K562 (cell line): ENCODE data around the gene HCN3. TPM values are rescaled to one million over a fixed set of nuclear protein-coding genes. Genes with fewer than 3 reads are reported as not detected.

Source experiments
- BMI1 ChIP-seq: fragments of 150-350 bp; IDR thresholded peaks from 2 replicates; pipeline ENCODE4 v1.6.1; 2014; ENCODE audit warnings: low read length
- CHD4 ChIP-seq: fragments of 200-600 bp; sonication (generic); IDR thresholded peaks from 3 replicates; pipeline ENCODE4 v1.6.1; 2012; ENCODE audit warnings: low read depth, mild to moderate bottlenecking, mixed read lengths, low read length, inconsistent platforms; ENCODE audit not compliant: insufficient read depth, insufficient replicate concordance, poor library complexity, severe bottlenecking
- ELF2 ChIP-seq: fragments of 250-450 bp; sonication (Bioruptor Pico); IDR thresholded peaks from 2 replicates; pipeline ENCODE4 v1.5.0; 2021; ENCODE audit warnings: mild to moderate bottlenecking
- FOS ChIP-seq: IDR thresholded peaks from 3 replicates; pipeline ENCODE4 v1.6.1; 2011; ENCODE audit not compliant: insufficient read length; ENCODE audit errors: extremely low read depth
- HDAC2 ChIP-seq: fragments of 450-650 bp; IDR thresholded peaks from 2 replicates; pipeline ENCODE4 v1.6.1; 2016; ENCODE audit warnings: mild to moderate bottlenecking
- KAT2B ChIP-seq: IDR thresholded peaks from one replicate; pipeline ENCODE4 v1.6.1; 2012; ENCODE audit warnings: low read depth, mild to moderate bottlenecking, control low read depth, inconsistent platforms, low read length, moderate library complexity
- KDM4B ChIP-seq, 2 experiments: fragments of 450-650 bp in 1 of 2; sonication (generic) in 1 of 2; IDR thresholded peaks; 2 replicates each; pipeline ENCODE4 v1.6.1; 2016 to 2017; ENCODE audit warnings: borderline replicate concordance in 2 of 2, antibody characterized with exemption in 1 of 2, low read depth in 1 of 2, mild to moderate bottlenecking in 1 of 2
- MEF2A ChIP-seq: IDR thresholded peaks from 2 replicates; pipeline ENCODE4 v1.6.1; 2011; ENCODE audit warnings: low read depth, mild to moderate bottlenecking, low read length, moderate library complexity; ENCODE audit not compliant: control insufficient read depth
- NFATC3 ChIP-seq: fragments of 450-650 bp; IDR thresholded peaks from 2 replicates; pipeline ENCODE4 v1.6.1; 2017; ENCODE audit warnings: mild to moderate bottlenecking
- NR2C1 ChIP-seq, 2 experiments: fragments of 450-650 bp; IDR thresholded peaks; 2 replicates each; pipeline ENCODE4 v1.6.1; 2017; ENCODE audit warnings: mild to moderate bottlenecking in 2 of 2, antibody characterized with exemption in 1 of 2, inconsistent platforms in 1 of 2, missing compliant biosample characterization in 1 of 2, missing genetic modification characterization in 1 of 2
- NUFIP1 ChIP-seq: fragments of 450-650 bp; IDR thresholded peaks from 2 replicates; pipeline ENCODE4 v1.6.1; 2018; ENCODE audit not compliant: partially characterized antibody
- XRCC4 ChIP-seq: IDR thresholded peaks from one replicate; pipeline ENCODE4 v1.6.1; 2011; ENCODE audit not compliant: insufficient read depth, insufficient read length; ENCODE audit errors: extremely low read depth
- ZNF143 ChIP-seq: sonication (generic); formaldehyde crosslinking; IDR thresholded peaks from 2 replicates; pipeline ENCODE4 v1.9.0; 2022; ENCODE audit warnings: mild to moderate bottlenecking, missing genetic modification reagents
- ZNF324 ChIP-seq: fragments of 250-450 bp; sonication (Bioruptor Pico); IDR thresholded peaks from 2 replicates; pipeline ENCODE4 v1.4.0; 2020; ENCODE audit warnings: mild to moderate bottlenecking
- ZNF384 ChIP-seq: IDR thresholded peaks from 2 replicates; pipeline ENCODE4 v1.6.1; 2012; ENCODE audit warnings: low read depth, low read length, improper control_type of control experiment
- ZNF583 ChIP-seq: fragments of 250-450 bp; sonication (Bioruptor Pico); IDR thresholded peaks from 2 replicates; pipeline ENCODE4 v1.4.0; 2020
- ZNF668 ChIP-seq: fragments of 250-450 bp; sonication (Bioruptor Pico); IDR thresholded peaks from 2 replicates; pipeline ENCODE4 v1.8.0; 2022; ENCODE audit warnings: mild to moderate bottlenecking, inconsistent platforms
- polyA plus RNA-seq, 8 experiments: library from polyadenylated mRNA; depleted of rRNA in 4 of 8; stranded (reverse) in 5 of 8; unstranded in 3 of 8; fragments of >200 nt; fragmentation: Nextera tagmentation in 2 of 8; fragmentation: Illumina TruSeq in 1 of 8; extraction: Ambion mirVana in 2 of 8; extraction: Trizol in 1 of 8; gene quantifications; 2 replicates each; pipeline versions ENCODE4 v1.2.1 to v1.2.3, GENCODE V29; 2011 to 2014; ENCODE audit warnings: inconsistent platforms in 1 of 8, missing spikeins in 1 of 8
- total RNA-seq, 7 experiments: library from RNA; depleted of rRNA in 6 of 7; stranded (reverse); fragments of >200 nt in 6 of 7; fragmentation: Illumina TruSeq in 2 of 7; extraction: Trizol in 2 of 7; gene quantifications; 2 replicates each; pipeline versions ENCODE4 v1.2.1 to v1.2.3, GENCODE V29; 2011 to 2021; ENCODE audit warnings: low replicate concordance in 1 of 7
- TF ChIP-seq, protein P1 (sequence below), 2 experiments: fragments of 450-650 bp in 1 of 2; sonication (generic) in 1 of 2; formaldehyde crosslinking in 1 of 2; IDR thresholded peaks in 1 of 2; conservative IDR thresholded peaks in 1 of 2; 2 replicates each; pipeline versions ENCODE4 v1.6.1 to v1.8.1; 2016 to 2023; ENCODE audit warnings: mild to moderate bottlenecking in 2 of 2, moderate library complexity in 2 of 2, inconsistent platforms in 1 of 2, missing genetic modification reagents in 1 of 2
- TF ChIP-seq, protein P2 (sequence below): sonication (generic); formaldehyde crosslinking; IDR thresholded peaks from 2 replicates; pipeline ENCODE4 v1.8.1; 2023; ENCODE audit warnings: mild to moderate bottlenecking, missing genetic modification reagents, moderate library complexity
- TF ChIP-seq, protein P3 (sequence below): fragments of 150-350 bp; IDR thresholded peaks from 2 replicates; pipeline ENCODE4 v1.6.1; 2014; ENCODE audit warnings: low read depth, mild to moderate bottlenecking, low read length, borderline replicate concordance
- TF ChIP-seq, protein P4 (sequence below): fragments of 200-800 bp; sonication (Bioruptor generic); IDR thresholded peaks from 2 replicates; pipeline ENCODE4 v1.6.1; 2017; ENCODE audit warnings: missing genetic modification characterization, missing compliant biosample characterization

Gene HCN3
- total and polyA plus RNA-seq, 9 of the 15 experiments (the other 6 are each of a cell fraction or from before 2014, with no cell fraction given): 0.91 to 9.7 (median 3.9) TPM

DNA sequence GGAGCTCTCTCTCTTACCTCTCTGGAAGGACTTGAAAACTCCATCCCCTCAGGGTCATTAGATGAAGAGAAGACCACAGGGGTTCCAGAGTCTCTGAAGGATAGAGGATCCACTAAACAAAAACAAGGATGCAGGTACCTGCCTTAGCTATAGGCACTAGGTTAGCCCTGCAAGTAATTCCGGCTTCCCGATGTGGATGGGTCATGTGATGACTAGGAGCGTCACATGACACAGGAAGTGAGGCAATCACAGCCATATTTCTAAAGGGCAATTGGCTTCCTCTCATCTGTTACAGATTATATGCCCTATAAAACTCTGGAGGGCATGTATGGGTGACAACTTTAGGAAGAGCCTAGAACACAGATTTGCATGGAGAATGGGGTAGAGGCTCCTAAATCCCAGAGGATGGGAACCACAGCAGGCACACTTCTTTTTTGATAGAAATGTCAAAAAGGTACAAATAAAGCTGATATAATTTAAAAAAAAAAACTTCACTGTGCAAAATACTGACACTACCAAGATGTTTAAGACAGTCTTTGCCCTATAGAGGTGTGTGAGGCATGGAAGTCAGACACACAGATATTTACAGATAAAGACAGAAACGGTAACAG is 36.1 kb upstream of the HCN3 start (continued):
- TF ChIP-seq, protein P1, sequence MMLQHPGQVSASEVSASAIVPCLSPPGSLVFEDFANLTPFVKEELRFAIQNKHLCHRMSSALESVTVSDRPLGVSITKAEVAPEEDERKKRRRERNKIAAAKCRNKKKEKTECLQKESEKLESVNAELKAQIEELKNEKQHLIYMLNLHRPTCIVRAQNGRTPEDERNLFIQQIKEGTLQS (IDR thresholded peaks at IDR 0.05): peak; percentile 86
- TF ChIP-seq, protein P1 (CRISPR knock-in tag; conservative IDR thresholded peaks at IDR 0.05): no peak
- TF ChIP-seq XRCC4 (no peak), KAT2B (no peak), MEF2A (peak; percentile 70), ELF2 (peak; percentile 98), ZNF324 (CRISPR knock-in tag) (no peak), CHD4 (no peak), NR2C1 (IDR thresholded peaks at IDR 0.05) (peak; percentile 60; the same call in 1 of the 2 replicates), NR2C1 (tag; IDR thresholded peaks at IDR 0.05) (peak; percentile 69), ZNF143 (CRISPR knock-in tag) (no peak), FOS (peak; percentile 93), NUFIP1 (no peak), BMI1 (no peak), ZNF583 (CRISPR knock-in tag) (no peak), ZNF668 (CRISPR knock-in tag) (no peak), HDAC2 (peak; percentile 74; the same call in 1 of the 2 replicates), NFATC3 (no peak), KDM4B (IDR thresholded peaks at IDR 0.05; ENCODE audit: borderline replicate concordance in 2 of 2, low read depth in 1 of 2) (peak in 1 of 2 experiments; percentile 72; a peak in 1 of 4 replicates), ZNF384 (peak; percentile 71)
- TF ChIP-seq, protein P2, sequence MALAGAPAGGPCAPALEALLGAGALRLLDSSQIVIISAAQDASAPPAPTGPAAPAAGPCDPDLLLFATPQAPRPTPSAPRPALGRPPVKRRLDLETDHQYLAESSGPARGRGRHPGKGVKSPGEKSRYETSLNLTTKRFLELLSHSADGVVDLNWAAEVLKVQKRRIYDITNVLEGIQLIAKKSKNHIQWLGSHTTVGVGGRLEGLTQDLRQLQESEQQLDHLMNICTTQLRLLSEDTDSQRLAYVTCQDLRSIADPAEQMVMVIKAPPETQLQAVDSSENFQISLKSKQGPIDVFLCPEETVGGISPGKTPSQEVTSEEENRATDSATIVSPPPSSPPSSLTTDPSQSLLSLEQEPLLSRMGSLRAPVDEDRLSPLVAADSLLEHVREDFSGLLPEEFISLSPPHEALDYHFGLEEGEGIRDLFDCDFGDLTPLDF (CRISPR knock-in tag): no peak
- TF ChIP-seq, protein P3, sequence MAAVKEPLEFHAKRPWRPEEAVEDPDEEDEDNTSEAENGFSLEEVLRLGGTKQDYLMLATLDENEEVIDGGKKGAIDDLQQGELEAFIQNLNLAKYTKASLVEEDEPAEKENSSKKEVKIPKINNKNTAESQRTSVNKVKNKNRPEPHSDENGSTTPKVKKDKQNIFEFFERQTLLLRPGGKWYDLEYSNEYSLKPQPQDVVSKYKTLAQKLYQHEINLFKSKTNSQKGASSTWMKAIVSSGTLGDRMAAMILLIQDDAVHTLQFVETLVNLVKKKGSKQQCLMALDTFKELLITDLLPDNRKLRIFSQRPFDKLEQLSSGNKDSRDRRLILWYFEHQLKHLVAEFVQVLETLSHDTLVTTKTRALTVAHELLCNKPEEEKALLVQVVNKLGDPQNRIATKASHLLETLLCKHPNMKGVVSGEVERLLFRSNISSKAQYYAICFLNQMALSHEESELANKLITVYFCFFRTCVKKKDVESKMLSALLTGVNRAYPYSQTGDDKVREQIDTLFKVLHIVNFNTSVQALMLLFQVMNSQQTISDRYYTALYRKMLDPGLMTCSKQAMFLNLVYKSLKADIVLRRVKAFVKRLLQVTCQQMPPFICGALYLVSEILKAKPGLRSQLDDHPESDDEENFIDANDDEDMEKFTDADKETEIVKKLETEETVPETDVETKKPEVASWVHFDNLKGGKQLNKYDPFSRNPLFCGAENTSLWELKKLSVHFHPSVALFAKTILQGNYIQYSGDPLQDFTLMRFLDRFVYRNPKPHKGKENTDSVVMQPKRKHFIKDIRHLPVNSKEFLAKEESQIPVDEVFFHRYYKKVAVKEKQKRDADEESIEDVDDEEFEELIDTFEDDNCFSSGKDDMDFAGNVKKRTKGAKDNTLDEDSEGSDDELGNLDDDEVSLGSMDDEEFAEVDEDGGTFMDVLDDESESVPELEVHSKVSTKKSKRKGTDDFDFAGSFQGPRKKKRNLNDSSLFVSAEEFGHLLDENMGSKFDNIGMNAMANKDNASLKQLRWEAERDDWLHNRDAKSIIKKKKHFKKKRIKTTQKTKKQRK: no peak
- TF ChIP-seq, protein P4, sequence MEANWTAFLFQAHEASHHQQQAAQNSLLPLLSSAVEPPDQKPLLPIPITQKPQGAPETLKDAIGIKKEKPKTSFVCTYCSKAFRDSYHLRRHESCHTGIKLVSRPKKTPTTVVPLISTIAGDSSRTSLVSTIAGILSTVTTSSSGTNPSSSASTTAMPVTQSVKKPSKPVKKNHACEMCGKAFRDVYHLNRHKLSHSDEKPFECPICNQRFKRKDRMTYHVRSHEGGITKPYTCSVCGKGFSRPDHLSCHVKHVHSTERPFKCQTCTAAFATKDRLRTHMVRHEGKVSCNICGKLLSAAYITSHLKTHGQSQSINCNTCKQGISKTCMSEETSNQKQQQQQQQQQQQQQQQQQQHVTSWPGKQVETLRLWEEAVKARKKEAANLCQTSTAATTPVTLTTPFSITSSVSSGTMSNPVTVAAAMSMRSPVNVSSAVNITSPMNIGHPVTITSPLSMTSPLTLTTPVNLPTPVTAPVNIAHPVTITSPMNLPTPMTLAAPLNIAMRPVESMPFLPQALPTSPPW (CRISPR knock-in tag): peak; percentile 52
